Measurements from ENCODE around the gene ERC2. TPM values are rescaled to one million over a fixed set of nuclear protein-coding genes. Genes with fewer than 3 reads are reported as not detected.

ERC2 gene
- total and polyA plus RNA-seq, 2 of the 13 experiments (the other 11 are each of a cell fraction or from before 2014, with no cell fraction given) = 0.16 to 0.22 TPM

DNA sequence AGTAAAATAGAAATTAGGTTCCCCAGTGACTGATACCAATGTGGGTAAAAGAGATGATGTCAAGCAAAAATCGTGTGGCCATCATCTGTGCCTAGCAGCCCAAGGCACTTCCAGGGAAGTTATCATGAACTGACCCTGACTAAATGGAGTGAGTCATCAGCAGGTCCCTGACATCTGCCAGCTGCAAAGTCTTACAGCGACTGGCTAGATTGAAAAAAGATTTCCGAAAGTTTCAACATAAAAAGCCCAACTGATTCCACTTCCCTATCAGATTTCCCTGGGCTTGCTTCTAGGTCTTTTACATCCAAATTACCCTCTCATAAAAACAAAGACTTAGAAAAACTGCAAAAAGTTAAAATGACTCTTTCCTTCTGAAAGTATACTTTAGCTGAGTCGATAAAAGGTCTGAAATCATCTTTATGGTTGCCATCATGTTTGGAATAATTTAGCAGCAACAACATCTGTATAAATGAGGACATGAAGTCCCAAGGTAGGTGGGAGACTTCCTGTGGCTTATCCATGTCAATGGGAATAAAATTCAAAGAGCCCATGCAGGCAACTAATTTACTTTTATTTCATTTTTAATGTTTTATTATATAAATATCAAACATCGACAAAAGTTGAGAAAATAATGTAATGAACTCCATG lies 342.8 kb downstream of the ERC2 start:
- Histone ChIP-seq H3K79me2 (ENCODE audit: insufficient read depth, low read length) (no peaks in the 10 kb centered on the region), H3K4me1 (ENCODE audit: insufficient read depth, low read length) (no peaks in the 10 kb centered on the region), H2AFZ (ENCODE audit: low read length) (no peak overlapping the region), H4K20me1 (ENCODE audit: insufficient read depth, low read length) (no peaks in the 10 kb centered on the region), H3K9ac (ENCODE audit: insufficient read depth, low read depth, low read length) (no peak overlapping the region), H3K36me3 (replicated peaks in 1 of 2; ENCODE audit: control insufficient read depth in 1 of 2, insufficient read depth in 2 of 2, low read length in 2 of 2) (no peaks in the 10 kb centered on the region), H3K27me3 (ENCODE audit: control insufficient read depth in 1 of 2, insufficient read depth in 2 of 2, low read length in 2 of 2) (no peaks in the 10 kb centered on the region), H3K9me3 (ENCODE audit: low read length) (no peaks in the 10 kb centered on the region), H3K27ac (ENCODE audit: extremely low read length, insufficient read depth, low read length) (no peak overlapping the region), H3K4me2 (ENCODE audit: low read depth, low read length) (no peak overlapping the region), H3K4me3 (replicated peaks in 1 of 3; ENCODE audit: insufficient read depth in 1 of 3, low read depth in 2 of 3, low read length in 3 of 3) (no peak overlapping the region)
- CTCF ChIA-PET (ENCODE audit: low intra/inter-chr PET ratio, low total read pairs) = no interaction called here
- FAIRE-seq = no peak
- WGBS (ENCODE audit: low lambda C conversion rate) = 0% methylated on average over 5 of the region's 5 CpGs
- no peak for DNase-seq (ENCODE audit: low spot score)
- in situ Hi-C loops (cut with HindIII; ENCODE audit: extremely low pct_ligation_motif_present, low pct_unique_long_range_greater_than_20kb) = no loop called here
- POLR2A ChIA-PET = no interaction called here
- intact Hi-C loops (cut with micrococcal nuclease; ENCODE audit: unreplicated experiment) = no loop called here
- no peak for ATAC-seq
- no TSS peak for BruUV-seq (replicated peaks)
- TF ChIP-seq, protein P1, sequence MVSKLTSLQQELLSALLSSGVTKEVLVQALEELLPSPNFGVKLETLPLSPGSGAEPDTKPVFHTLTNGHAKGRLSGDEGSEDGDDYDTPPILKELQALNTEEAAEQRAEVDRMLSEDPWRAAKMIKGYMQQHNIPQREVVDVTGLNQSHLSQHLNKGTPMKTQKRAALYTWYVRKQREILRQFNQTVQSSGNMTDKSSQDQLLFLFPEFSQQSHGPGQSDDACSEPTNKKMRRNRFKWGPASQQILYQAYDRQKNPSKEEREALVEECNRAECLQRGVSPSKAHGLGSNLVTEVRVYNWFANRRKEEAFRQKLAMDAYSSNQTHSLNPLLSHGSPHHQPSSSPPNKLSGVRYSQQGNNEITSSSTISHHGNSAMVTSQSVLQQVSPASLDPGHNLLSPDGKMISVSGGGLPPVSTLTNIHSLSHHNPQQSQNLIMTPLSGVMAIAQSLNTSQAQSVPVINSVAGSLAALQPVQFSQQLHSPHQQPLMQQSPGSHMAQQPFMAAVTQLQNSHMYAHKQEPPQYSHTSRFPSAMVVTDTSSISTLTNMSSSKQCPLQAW (CRISPR knock-in tag; IDR thresholded peaks at IDR 0.05) = no peak
- TF ChIP-seq BORCS8-MEF2B (CRISPR knock-in tag; IDR thresholded peaks at IDR 0.05) = no peak
- no peak for TF ChIP-seq DNMT3B (CRISPR knock-in tag; conservative IDR thresholded peaks at IDR 0.05)
- no peak for TF ChIP-seq ZNF879 (CRISPR knock-in tag; IDR thresholded peaks at IDR 0.05)
- no peak for TF ChIP-seq EED (CRISPR knock-in tag; IDR thresholded peaks at IDR 0.05)
- TF ChIP-seq EZH2 (conservative IDR thresholded peaks at IDR 0.05; ENCODE audit: low read depth, low read length) = no peak
- TF ChIP-seq PRPF4 (IDR thresholded peaks at IDR 0.05; ENCODE audit: low read depth, low read length, poor library complexity, severe bottlenecking) = no peak
- no peak for TF ChIP-seq SALL1 (CRISPR knock-in tag; IDR thresholded peaks at IDR 0.05)
- no peak for TF ChIP-seq ZNF253 (CRISPR knock-in tag; IDR thresholded peaks at IDR 0.05; ENCODE audit: borderline replicate concordance)
- TF ChIP-seq, protein P2, sequence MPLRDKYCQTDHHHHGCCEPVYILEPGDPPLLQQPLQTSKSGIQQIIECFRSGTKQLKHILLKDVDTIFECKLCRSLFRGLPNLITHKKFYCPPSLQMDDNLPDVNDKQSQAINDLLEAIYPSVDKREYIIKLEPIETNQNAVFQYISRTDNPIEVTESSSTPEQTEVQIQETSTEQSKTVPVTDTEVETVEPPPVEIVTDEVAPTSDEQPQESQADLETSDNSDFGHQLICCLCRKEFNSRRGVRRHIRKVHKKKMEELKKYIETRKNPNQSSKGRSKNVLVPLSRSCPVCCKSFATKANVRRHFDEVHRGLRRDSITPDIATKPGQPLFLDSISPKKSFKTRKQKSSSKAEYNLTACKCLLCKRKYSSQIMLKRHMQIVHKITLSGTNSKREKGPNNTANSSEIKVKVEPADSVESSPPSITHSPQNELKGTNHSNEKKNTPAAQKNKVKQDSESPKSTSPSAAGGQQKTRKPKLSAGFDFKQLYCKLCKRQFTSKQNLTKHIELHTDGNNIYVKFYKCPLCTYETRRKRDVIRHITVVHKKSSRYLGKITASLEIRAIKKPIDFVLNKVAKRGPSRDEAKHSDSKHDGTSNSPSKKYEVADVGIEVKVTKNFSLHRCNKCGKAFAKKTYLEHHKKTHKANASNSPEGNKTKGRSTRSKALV (CRISPR knock-in tag; IDR thresholded peaks at IDR 0.05) = no peak
- no peak for TF ChIP-seq NCOA5 (CRISPR knock-in tag; IDR thresholded peaks at IDR 0.05)
- TF ChIP-seq ZSCAN30 (CRISPR knock-in tag; IDR thresholded peaks at IDR 0.05) = no peak
- TF ChIP-seq MAZ (IDR thresholded peaks at IDR 0.05; ENCODE audit: borderline replicate concordance, low read depth, low read length) = no peak
- TF ChIP-seq MAZ (CRISPR knock-in tag; IDR thresholded peaks at IDR 0.05; ENCODE audit: low read depth) = no peak
- TF ChIP-seq, protein P3, sequence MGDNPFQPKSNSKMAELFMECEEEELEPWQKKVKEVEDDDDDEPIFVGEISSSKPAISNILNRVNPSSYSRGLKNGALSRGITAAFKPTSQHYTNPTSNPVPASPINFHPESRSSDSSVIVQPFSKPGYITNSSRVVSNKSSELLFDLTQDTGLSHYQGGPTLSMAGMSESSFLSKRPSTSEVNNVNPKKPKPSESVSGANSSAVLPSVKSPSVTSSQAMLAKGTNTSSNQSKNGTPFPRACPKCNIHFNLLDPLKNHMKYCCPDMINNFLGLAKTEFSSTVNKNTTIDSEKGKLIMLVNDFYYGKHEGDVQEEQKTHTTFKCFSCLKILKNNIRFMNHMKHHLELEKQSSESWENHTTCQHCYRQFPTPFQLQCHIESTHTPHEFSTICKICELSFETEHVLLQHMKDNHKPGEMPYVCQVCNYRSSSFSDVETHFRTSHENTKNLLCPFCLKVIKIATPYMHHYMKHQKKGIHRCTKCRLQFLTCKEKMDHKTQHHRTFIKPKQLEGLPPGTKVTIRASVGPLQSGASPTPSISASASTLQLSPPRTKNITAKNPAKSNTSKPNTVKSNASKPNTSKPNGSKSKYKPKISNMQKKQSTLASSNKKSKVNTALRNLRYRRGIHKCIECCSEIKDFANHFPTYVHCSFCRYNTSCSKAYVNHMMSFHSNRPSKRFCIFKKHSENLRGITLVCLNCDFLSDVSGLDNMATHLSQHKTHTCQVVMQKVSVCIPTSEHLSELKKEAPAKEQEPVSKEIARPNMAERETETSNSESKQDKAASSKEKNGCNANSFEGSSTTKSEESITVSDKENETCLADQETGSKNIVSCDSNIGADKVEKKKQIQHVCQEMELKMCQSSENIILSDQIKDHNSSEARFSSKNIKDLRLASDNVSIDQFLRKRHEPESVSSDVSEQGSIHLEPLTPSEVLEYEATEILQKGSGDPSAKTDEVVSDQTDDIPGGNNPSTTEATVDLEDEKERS (CRISPR knock-in tag; IDR thresholded peaks at IDR 0.05) = no peak
- TF ChIP-seq, protein P4, sequence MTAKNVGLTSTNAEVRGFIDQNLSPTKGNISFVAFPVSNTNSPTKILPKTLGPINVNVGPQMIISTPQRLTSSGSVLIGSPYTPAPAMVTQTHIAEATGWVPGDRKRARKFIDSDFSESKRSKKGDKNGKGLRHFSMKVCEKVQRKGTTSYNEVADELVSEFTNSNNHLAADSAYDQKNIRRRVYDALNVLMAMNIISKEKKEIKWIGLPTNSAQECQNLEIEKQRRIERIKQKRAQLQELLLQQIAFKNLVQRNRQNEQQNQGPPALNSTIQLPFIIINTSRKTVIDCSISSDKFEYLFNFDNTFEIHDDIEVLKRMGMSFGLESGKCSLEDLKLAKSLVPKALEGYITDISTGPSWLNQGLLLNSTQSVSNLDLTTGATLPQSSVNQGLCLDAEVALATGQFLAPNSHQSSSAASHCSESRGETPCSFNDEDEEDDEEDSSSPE (CRISPR knock-in tag; IDR thresholded peaks at IDR 0.05) = no peak
- TF ChIP-seq SIX1 (CRISPR knock-in tag; IDR thresholded peaks at IDR 0.05; ENCODE audit: borderline replicate concordance) = no peak
- TF ChIP-seq NCOR1 (IDR thresholded peaks at IDR 0.05; ENCODE audit: borderline replicate concordance, low read length) = no peak
